IgD-negative memory B cell (primary cell): Measurements from ENCODE around the gene COX7B. TPM values are rescaled to one million over a fixed set of nuclear protein-coding genes. Genes with fewer than 3 reads are reported as not detected.

ENCODE experiments used
- polyA plus RNA-seq: library from polyadenylated mRNA; unstranded; fragments of 300-500 nt; fragmentation: Illumina TruSeq; gene quantifications from one replicate; pipeline ENCODE4 v1.2.3, GENCODE V29; 2021

Gene COX7B
- polyA plus RNA-seq, 1 donor from 2014 or later, result 326 TPM

Other genes starting within 250 kb of the COX7B start
- gene ATRX, start 113.3 kb upstream of the COX7B start, polyA plus RNA-seq, result 86.7 TPM
- 34.0 TPM for gene MAGT1, start 4.0 kb upstream of the COX7B start, polyA plus RNA-seq
- 4.1 TPM for gene ATP7A, start 11.2 kb downstream of the COX7B start, polyA plus RNA-seq
- not detected for gene PGAM4, start 70.2 kb downstream of the COX7B start, polyA plus RNA-seq
- 378 TPM for gene PGK1, start 204.8 kb downstream of the COX7B start, polyA plus RNA-seq
- 8.4 TPM for gene TAF9B, start 240.2 kb downstream of the COX7B start, polyA plus RNA-seq